ENCODE data around the gene NSUN3. TPM values are rescaled to one million over a fixed set of nuclear protein-coding genes. Genes with fewer than 3 reads are reported as not detected.
"Not testable (repeated sequence)": the region's sequence is repeated elsewhere in the genome, so short reads cannot be mapped to it uniquely, and the experiment has no call there.

The NSUN3 gene
- total and polyA plus RNA-seq, 11 donors, result 2.9 to 11.2 (median 7.2) TPM

DNA sequence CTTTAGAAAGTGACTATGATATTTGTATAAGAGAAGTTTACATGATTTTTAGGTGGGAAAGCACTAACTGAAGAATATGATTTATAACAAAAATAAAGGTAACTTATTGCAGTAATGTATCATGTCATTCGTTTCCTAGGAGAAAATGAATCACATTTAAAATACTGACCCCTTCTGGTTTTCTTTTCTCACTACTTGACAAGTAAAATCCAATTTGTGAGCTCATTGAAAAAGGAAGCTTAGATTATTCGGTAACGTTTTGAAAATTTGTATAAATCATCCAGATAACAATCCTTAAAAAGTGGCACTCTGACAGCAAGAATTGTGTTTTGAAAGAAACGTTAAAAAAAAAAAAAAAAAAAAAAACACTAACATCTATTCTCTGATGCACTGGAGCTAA lies 39.0 kb downstream of the NSUN3 start:
- intact Hi-C loops (cut with DNase I), result no loop called here
- no peak overlapping the region for H3K27ac ChIP-seq
- DNase-seq (no peak), ATAC-seq (no peak)
- no peak overlapping the region for H3K4me3 ChIP-seq
- H3K36me3 ChIP-seq, result peaks cover 0 to 91% (median 69%) of the 10 kb centered on the region in 9 donors
- TF ChIP-seq POLR2A (IDR thresholded peaks at IDR 0.05), result no peak
- TF ChIP-seq, protein P1, sequence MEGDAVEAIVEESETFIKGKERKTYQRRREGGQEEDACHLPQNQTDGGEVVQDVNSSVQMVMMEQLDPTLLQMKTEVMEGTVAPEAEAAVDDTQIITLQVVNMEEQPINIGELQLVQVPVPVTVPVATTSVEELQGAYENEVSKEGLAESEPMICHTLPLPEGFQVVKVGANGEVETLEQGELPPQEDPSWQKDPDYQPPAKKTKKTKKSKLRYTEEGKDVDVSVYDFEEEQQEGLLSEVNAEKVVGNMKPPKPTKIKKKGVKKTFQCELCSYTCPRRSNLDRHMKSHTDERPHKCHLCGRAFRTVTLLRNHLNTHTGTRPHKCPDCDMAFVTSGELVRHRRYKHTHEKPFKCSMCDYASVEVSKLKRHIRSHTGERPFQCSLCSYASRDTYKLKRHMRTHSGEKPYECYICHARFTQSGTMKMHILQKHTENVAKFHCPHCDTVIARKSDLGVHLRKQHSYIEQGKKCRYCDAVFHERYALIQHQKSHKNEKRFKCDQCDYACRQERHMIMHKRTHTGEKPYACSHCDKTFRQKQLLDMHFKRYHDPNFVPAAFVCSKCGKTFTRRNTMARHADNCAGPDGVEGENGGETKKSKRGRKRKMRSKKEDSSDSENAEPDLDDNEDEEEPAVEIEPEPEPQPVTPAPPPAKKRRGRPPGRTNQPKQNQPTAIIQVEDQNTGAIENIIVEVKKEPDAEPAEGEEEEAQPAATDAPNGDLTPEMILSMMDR (IDR thresholded peaks at IDR 0.05), result peak in 1 of 12 donors; percentile 12
- H3K9me3 ChIP-seq, result no peaks in the 10 kb centered on the region
- 70 to 78% (median 72%) methylated on average over 4 of the region's 4 CpGs for WGBS, 4 donors
- H3K27me3 ChIP-seq, result no peaks in the 10 kb centered on the region
- H3K4me1 ChIP-seq, result peaks cover 0 to 16% (median 0%) of the 10 kb centered on the region in 12 donors

DNA sequence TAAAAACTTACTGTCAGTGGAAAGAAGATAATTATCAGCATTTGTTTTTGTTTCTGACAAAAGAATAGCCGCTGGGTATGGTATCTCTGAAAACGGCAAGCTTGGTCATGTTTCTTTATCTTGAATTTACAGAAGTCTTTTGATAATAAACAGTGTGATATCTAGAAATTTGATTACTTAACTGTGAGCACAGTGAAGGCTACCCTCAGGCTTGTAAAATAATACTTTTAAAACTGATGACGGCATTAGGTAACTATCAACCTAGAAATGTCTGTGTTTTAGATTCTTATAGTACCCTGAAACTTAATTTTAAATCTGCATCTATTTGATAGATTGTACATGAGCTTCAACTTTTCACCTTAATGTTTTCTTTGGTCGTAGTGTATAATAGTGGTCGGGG lies 43.4 kb downstream of the NSUN3 start:
- Histone ChIP-seq H3K27me3 (no peaks in the 10 kb centered on the region), H3K36me3 (peaks cover 0 to 77% (median 46%) of the 10 kb centered on the region in 9 donors), H3K4me3 (no peak overlapping the region), H3K27ac (no peak overlapping the region), H3K9me3 (no peaks in the 10 kb centered on the region), H3K4me1 (no peaks in the 10 kb centered on the region)
- no peak for DNase-seq
- TF ChIP-seq POLR2A (IDR thresholded peaks at IDR 0.05), result no peak
- TF ChIP-seq, protein P1 (IDR thresholded peaks at IDR 0.05), result no peak
- ATAC-seq, result no peak
- 79 to 80% (median 79%) methylated on average over 5 of the region's 5 CpGs for WGBS, 4 donors
- intact Hi-C loops (cut with DNase I), result no loop called here

DNA sequence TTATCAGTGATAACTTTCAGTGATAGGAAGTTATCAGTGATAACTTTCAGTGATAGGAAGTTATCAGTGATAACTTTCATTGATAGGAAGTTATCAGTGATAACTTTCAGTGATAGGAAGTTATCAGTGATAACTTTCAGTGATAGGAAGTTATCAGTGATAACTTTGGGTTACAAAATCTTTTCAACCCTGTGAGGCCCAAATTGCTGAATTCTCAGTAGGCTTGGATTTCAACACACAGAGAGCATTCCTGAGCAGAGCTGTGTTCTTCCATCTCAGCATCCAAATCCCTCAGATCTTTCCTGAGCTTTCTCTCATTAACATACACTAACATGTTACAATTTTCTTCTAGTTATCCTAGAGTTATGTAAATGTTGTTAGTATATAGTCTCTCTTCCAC lies 47.4 kb downstream of the NSUN3 start:
- peaks cover 0 to 74% (median 30%) of the 10 kb centered on the region in 9 donors for H3K36me3 ChIP-seq
- H3K9me3 ChIP-seq; H3K4me3 ChIP-seq; ATAC-seq; H3K4me1 ChIP-seq; intact Hi-C loops (cut with DNase I); H3K27me3 ChIP-seq; DNase-seq; H3K27ac ChIP-seq: not testable (repeated sequence)

DNA sequence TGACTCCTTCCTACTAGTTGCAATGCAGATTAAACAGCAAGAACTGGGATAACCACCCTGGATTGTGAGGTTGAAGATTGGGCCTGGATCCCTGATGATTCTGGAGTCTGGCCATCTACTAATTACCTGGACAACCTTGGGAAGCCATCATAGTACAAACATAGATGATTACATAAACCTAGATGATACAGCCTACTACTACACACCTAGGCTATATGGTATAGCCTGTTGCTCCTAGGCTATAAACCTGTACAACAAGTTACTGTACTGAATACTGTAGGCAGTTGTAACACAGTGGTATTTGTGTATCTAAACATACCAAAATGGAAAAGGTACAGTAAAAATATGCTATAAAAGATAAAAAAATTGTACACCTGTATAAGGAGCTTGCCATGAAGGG lies 48.0 kb downstream of the NSUN3 start:
- intact Hi-C loops (cut with DNase I), result no loop called here
- Histone ChIP-seq H3K4me1 (no peaks in the 10 kb centered on the region), H3K36me3 (peaks cover 0 to 69% (median 30%) of the 10 kb centered on the region in 9 donors), H3K4me3 (no peak overlapping the region), H3K27me3 (no peaks in the 10 kb centered on the region), H3K9me3 (no peaks in the 10 kb centered on the region), H3K27ac (no peak overlapping the region)
- no peak for DNase-seq
- ATAC-seq, result no peak
- TF ChIP-seq POLR2A (IDR thresholded peaks at IDR 0.05), result no peak
- TF ChIP-seq, protein P1 (IDR thresholded peaks at IDR 0.05), result no peak

DNA sequence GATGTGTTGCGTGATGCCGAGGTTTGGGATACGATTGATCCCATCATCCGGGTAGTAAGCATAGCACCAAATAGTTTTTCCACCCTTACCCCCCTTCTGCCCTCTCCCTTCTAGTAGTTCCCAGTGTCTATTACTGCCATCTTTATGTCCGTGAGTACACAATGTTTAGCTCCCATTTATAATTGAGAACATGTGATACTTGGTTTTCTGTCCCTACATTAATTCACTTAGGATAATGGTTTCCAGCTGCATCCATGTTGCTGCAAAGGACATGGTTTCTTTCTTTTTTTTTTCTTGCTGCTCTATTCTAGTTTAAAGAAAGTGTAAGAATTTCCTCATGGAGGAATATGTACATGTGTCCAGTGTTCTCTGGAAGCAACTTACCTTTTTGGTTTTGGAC lies 51.8 kb downstream of the NSUN3 start:
- intact Hi-C loops (cut with DNase I), result no loop called here
- TF ChIP-seq POLR2A (IDR thresholded peaks at IDR 0.05), result no peak
- TF ChIP-seq, protein P1 (IDR thresholded peaks at IDR 0.05), result no peak
- Histone ChIP-seq H3K27me3 (no peaks in the 10 kb centered on the region), H3K27ac (no peak overlapping the region), H3K36me3 (peaks cover 0 to 46% (median 20%) of the 10 kb centered on the region in 9 donors), H3K9me3 (no peaks in the 10 kb centered on the region), H3K4me3 (no peak overlapping the region), H3K4me1 (peaks cover 0 to 4% (median 0%) of the 10 kb centered on the region in 12 donors)
- WGBS, 4 donors, result 93 to 98% (median 97%) methylated on average over 5 of the region's 5 CpGs
- ATAC-seq (no peak), DNase-seq (no peak)

All from heart left ventricle (tissue), 16 donors.